IMR-90 (cell line): ENCODE results near the gene ACSL6. TPM values are rescaled to one million over a fixed set of nuclear protein-coding genes. Genes with fewer than 3 reads are reported as not detected.

Experiments used
- ATAC-seq: fragments of 200-7000 bp; cut with Tn5 transposase; 2 replicates; pipeline ENCODE4 v1.9.1; 2020; ENCODE audit warnings: low read depth, mild to moderate bottlenecking, moderate library complexity
- BruUV-seq: library from RNA; stranded (reverse); fragments of 400-500 nt; replicated peaks from 2 replicates; lab custom pipeline; 2021; lab: Mats Ljungman, UMichigan
- CTCF ChIA-PET: fragments of 300-600 bp; formaldehyde crosslinking; extraction: SDS; loops from one replicate; lab custom pipeline; 2021; ENCODE audit warnings: antibody characterized with exemption; lab: Yijun Ruan, JAX
- POLR2A ChIA-PET: fragments of 300-600 bp; sonication (Branson Sonifier 250); formaldehyde crosslinking; loops from one replicate; lab custom pipeline; 2022; ENCODE audit warnings: antibody characterized with exemption; ENCODE audit not compliant: unreplicated experiment; lab: Charles Lee
- DNase-seq: peaks from one replicate; pipeline ENCODE4 v3.0.0; 2013
- H2AFZ ChIP-seq: replicated peaks from 2 replicates; pipeline ENCODE3; 2013; ENCODE audit warnings: low read length, mild to moderate bottlenecking; ENCODE audit not compliant: poor library complexity
- H2AK5ac ChIP-seq: 2 replicates; pipeline ENCODE4 v1.6.1; 2013; ENCODE audit warnings: low read depth, low read length, inconsistent platforms
- H2AK9ac ChIP-seq: replicated peaks from 2 replicates; pipeline ENCODE3; 2013; ENCODE audit warnings: mild to moderate bottlenecking, low read depth, low read length, moderate library complexity; ENCODE audit not compliant: poor library complexity
- H2BK120ac ChIP-seq: 2 replicates; pipeline ENCODE4 v1.6.1; 2013; ENCODE audit warnings: low read depth, low read length, inconsistent platforms
- H2BK15ac ChIP-seq: 3 replicates; pipeline ENCODE4 v1.6.1; 2013; ENCODE audit warnings: low read depth, low read length, inconsistent platforms
- H2BK20ac ChIP-seq: 2 replicates; pipeline ENCODE4 v1.6.1; 2013; ENCODE audit warnings: low read depth, mild to moderate bottlenecking, inconsistent platforms, low read length, moderate library complexity
- H2BK5ac ChIP-seq: 2 replicates; pipeline ENCODE4 v1.6.1; 2013; ENCODE audit warnings: mild to moderate bottlenecking, low read depth, low read length, inconsistent platforms; ENCODE audit not compliant: poor library complexity, severe bottlenecking
- H3K14ac ChIP-seq: replicated peaks from 2 replicates; pipeline ENCODE4 v1.6.1; 2013; ENCODE audit warnings: low read depth, low read length, inconsistent platforms
- H3K18ac ChIP-seq: 2 replicates; pipeline ENCODE4 v1.6.1; 2013; ENCODE audit warnings: low read depth, low read length, control low read depth
- H3K23ac ChIP-seq: 2 replicates; pipeline ENCODE4 v1.6.1; 2013; ENCODE audit warnings: low read depth, low read length, inconsistent platforms
- H3K27ac ChIP-seq: 2 replicates; pipeline ENCODE4 v1.5.1; 2013; ENCODE audit warnings: mild to moderate bottlenecking, control low read depth, low read length; ENCODE audit not compliant: insufficient read depth
- H3K27me3 ChIP-seq: 2 replicates; pipeline ENCODE4 v1.6.1; 2013; ENCODE audit warnings: low read length; ENCODE audit not compliant: control insufficient read depth, insufficient read depth
- H3K36me3 ChIP-seq: 2 replicates; pipeline ENCODE4 v1.6.1; 2013; ENCODE audit warnings: low read length, mixed read lengths; ENCODE audit not compliant: control insufficient read depth, insufficient read depth
- H3K4ac ChIP-seq: 2 replicates; pipeline ENCODE4 v1.6.1; 2013; ENCODE audit warnings: low read depth, low read length, inconsistent platforms
- H3K4me1 ChIP-seq: 2 replicates; pipeline ENCODE4 v1.6.1; 2013; ENCODE audit warnings: low read length, mixed read lengths; ENCODE audit not compliant: control insufficient read depth, insufficient read depth
- H3K4me2 ChIP-seq: 2 replicates; pipeline ENCODE4 v1.6.1; 2013; ENCODE audit warnings: low read depth, mild to moderate bottlenecking, control low read depth, low read length, moderate library complexity
- H3K4me3 ChIP-seq: 2 replicates; pipeline ENCODE4 v1.5.1; 2013; ENCODE audit warnings: low read depth, mild to moderate bottlenecking, control low read depth, low read length, moderate library complexity; ENCODE audit not compliant: insufficient read depth
- H3K56ac ChIP-seq: 2 replicates; pipeline ENCODE4 v1.6.1; 2013; ENCODE audit warnings: low read length, inconsistent platforms; ENCODE audit not compliant: insufficient read depth; ENCODE audit errors: extremely low read depth
- H3K79me1 ChIP-seq, 2 experiments: 2 replicates each; pipeline ENCODE4 v1.6.1; 2013; ENCODE audit warnings: low read length in 2 of 2, inconsistent platforms in 1 of 2, low read depth in 1 of 2
- H3K9ac ChIP-seq: 2 replicates; pipeline ENCODE4 v1.6.1; 2013; ENCODE audit warnings: low read depth, low read length, control low read depth
- H3K9me1 ChIP-seq: 2 replicates; pipeline ENCODE4 v1.6.1; 2013; ENCODE audit warnings: low read length, inconsistent platforms; ENCODE audit not compliant: insufficient read depth
- H3K9me3 ChIP-seq: 2 replicates; pipeline ENCODE4 v1.6.1; 2013; ENCODE audit warnings: low read length; ENCODE audit not compliant: control insufficient read depth, insufficient read depth
- H4K20me1 ChIP-seq: 2 replicates; pipeline ENCODE4 v1.6.1; 2013; ENCODE audit warnings: low read length, inconsistent platforms; ENCODE audit not compliant: insufficient read depth
- H4K5ac ChIP-seq: 2 replicates; pipeline ENCODE4 v1.6.1; 2013; ENCODE audit warnings: mild to moderate bottlenecking, low read depth, low read length, control low read depth
- H4K8ac ChIP-seq, 2 experiments: 2 replicates each; pipeline ENCODE4 v1.6.1; 2013; ENCODE audit warnings: low read depth in 2 of 2, low read length in 2 of 2, control low read depth in 1 of 2, inconsistent platforms in 1 of 2
- H4K91ac ChIP-seq: 2 replicates; pipeline ENCODE4 v1.6.1; 2013; ENCODE audit warnings: low read depth, low read length, inconsistent platforms; ENCODE audit not compliant: insufficient read depth
- BHLHE40 ChIP-seq: fragments of 150-350 bp; IDR thresholded peaks from 2 replicates; pipeline ENCODE4 v1.6.1; 2016; ENCODE audit warnings: mild to moderate bottlenecking, low read depth, low read length
- MAFK ChIP-seq: IDR thresholded peaks from 2 replicates; pipeline ENCODE4 v1.6.1; 2012; ENCODE audit warnings: low read depth, low read length, improper control_type of control experiment
- NFE2L2 ChIP-seq: fragments of 150-350 bp; IDR thresholded peaks from 2 replicates; pipeline ENCODE4 v1.6.1; 2016; ENCODE audit warnings: low read depth, mild to moderate bottlenecking, low read length
- POLR2A ChIP-seq: IDR thresholded peaks from 2 replicates; pipeline ENCODE4 v1.6.1; 2012; ENCODE audit warnings: mild to moderate bottlenecking, low read depth, low read length
- RFX5 ChIP-seq: IDR thresholded peaks from 2 replicates; pipeline ENCODE4 v1.8.0; 2012; ENCODE audit warnings: low read depth, mild to moderate bottlenecking, low read length, moderate library complexity
- SMC3 ChIP-seq: fragments of 150-350 bp; IDR thresholded peaks from 2 replicates; pipeline ENCODE4 v1.6.1; 2016; ENCODE audit warnings: low read depth, mild to moderate bottlenecking, antibody characterized with exemption, low read length, moderate library complexity
- WGBS, 2 experiments: methylation state at CpG; one replicate each; pipeline versions ENCODE4 v1.1.5 to v1.1.7; 2013; ENCODE audit warnings: missing lambda C conversion rate in 2 of 2; ENCODE audit not compliant: insufficient read length in 1 of 2; ENCODE audit errors: extremely low coverage in 2 of 2; 5-methylcytosine and 5-hydroxymethylcytosine counted together
- dilution Hi-C: fragments of 300-500 bp; cut with HindIII; formaldehyde crosslinking; loops from one replicate; pipeline ENCODE4 v1.14.3; 2018; ENCODE audit warnings: low sequenced_read_pairs; ENCODE audit not compliant: unreplicated experiment
- in situ Hi-C: fragments of 300-500 bp; cut with MboI; formaldehyde crosslinking; loops from 3 replicates; pipeline ENCODE4 v1.14.3; 2019; ENCODE audit warnings: low sequenced_read_pairs, inconsistent platforms, mixed read lengths
- intact Hi-C: fragments of 100-400 bp; cut with micrococcal nuclease; formaldehyde crosslinking; loops from 2 replicates; pipeline ENCODE4 v1.10.0; 2022
- polyA plus RNA-seq, 3 experiments: library from polyadenylated mRNA; depleted of rRNA; stranded (reverse); fragments of >200 nt; gene quantifications; 2 replicates each; pipeline ENCODE4 v1.2.3, GENCODE V29; 2012; ENCODE audit warnings: low replicate concordance in 1 of 3
- total RNA-seq: library from RNA; depleted of rRNA; stranded (reverse); fragments of >200 nt; gene quantifications from 2 replicates; pipeline ENCODE4 v1.2.3, GENCODE V29; 2012

The ACSL6 gene
- total and polyA plus RNA-seq, 2 of the 4 experiments (the other 2 are of a cell fraction) = not detected

GRCh38 chr5:132003982-132004381 is 7.5 kb downstream of the ACSL6 start:
- Histone ChIP-seq H3K18ac (no peak overlapping the region), H3K4me2 (no peak overlapping the region), H3K4ac (no peak overlapping the region), H2AFZ (no peak overlapping the region), H3K79me1 (no peaks in the 10 kb centered on the region), H2BK5ac (no peak overlapping the region), H4K8ac (no peak overlapping the region), H3K27ac (no peak overlapping the region), H3K23ac (no peak overlapping the region), H3K27me3 (peaks cover 15% of the 10 kb centered on the region), H2AK5ac (no peak overlapping the region), H4K91ac (no peak overlapping the region), H2BK20ac (no peak overlapping the region), H3K9me3 (no peaks in the 10 kb centered on the region), H4K20me1 (no peaks in the 10 kb centered on the region), H3K4me3 (no peak overlapping the region), H3K9ac (no peak overlapping the region), H2AK9ac (no peak overlapping the region), H3K4me1 (0 out of 2 replicates have a peak, but pooled peaks cover 2% of the 10 kb centered on the region), H2BK15ac (no peak overlapping the region), H3K14ac (no peak overlapping the region), H3K9me1 (no peaks in the 10 kb centered on the region), H3K56ac (no peak overlapping the region), H2BK120ac (no peak overlapping the region), H4K5ac (no peak overlapping the region), H3K36me3 (no peaks in the 10 kb centered on the region)
- no peak for DNase-seq
- ChIA-PET CTCF (no interaction called here), POLR2A (no interaction called here)
- dilution Hi-C loops = no loop called here
- WGBS, 2 experiments = no CpG with 5 or more reads among the region's 3 CpGs
- in situ Hi-C loops = loop anchor here (10.0 kb wide), 1 partner anchor 189 kb away; no protein-coding TSS in a partner anchor
- TF ChIP-seq RFX5 (no peak), SMC3 (no peak), POLR2A (no peak), BHLHE40 (no peak), NFE2L2 (no peak), MAFK (no peak)
- BruUV-seq = no TSS peak
- ATAC-seq = no peak
- intact Hi-C loops = no loop called here
